Esophagus muscularis mucosa (tissue), 3 donors: ENCODE data around the gene SKIC8.

Source experiments
- POLR2A ChIP-seq: fragments of 450-650 bp; IDR thresholded peaks from one replicate; pipeline ENCODE4 v1.6.1; 2017; ENCODE audit warnings: antibody characterized with exemption, moderate library complexity, mild to moderate bottlenecking, low read depth
- TF ChIP-seq, protein P1 (sequence below), 3 experiments: fragments of 200-600 bp in 2 of 3; fragments of 450-650 bp in 1 of 3; sonication (generic) in 2 of 3; IDR thresholded peaks; one replicate each; pipeline ENCODE4 v1.5.1; 2017 to 2019; ENCODE audit warnings: antibody characterized with exemption in 3 of 3, mild to moderate bottlenecking in 2 of 3, moderate library complexity in 1 of 3

DNA sequence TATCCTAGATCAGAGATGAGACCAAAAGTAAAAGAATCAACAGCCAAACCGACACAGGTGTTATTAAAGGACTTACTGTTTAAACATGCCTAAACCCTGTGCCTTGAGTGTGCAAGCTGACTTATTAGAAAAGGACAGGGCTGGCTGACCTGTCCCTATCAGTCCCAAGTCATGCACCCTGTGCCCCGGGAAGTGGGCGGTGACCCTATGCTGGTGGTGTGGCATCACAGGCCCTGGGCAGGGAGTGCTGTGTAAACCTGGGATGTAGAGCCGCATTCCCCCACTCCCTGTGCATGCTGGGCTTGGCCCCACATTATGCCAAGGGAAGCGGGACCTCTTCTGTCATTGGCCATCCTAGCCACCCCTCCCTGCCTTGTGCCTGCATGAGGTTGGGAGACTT is 24.4 kb downstream of the SKIC8 start:
- TF ChIP-seq, protein P1, sequence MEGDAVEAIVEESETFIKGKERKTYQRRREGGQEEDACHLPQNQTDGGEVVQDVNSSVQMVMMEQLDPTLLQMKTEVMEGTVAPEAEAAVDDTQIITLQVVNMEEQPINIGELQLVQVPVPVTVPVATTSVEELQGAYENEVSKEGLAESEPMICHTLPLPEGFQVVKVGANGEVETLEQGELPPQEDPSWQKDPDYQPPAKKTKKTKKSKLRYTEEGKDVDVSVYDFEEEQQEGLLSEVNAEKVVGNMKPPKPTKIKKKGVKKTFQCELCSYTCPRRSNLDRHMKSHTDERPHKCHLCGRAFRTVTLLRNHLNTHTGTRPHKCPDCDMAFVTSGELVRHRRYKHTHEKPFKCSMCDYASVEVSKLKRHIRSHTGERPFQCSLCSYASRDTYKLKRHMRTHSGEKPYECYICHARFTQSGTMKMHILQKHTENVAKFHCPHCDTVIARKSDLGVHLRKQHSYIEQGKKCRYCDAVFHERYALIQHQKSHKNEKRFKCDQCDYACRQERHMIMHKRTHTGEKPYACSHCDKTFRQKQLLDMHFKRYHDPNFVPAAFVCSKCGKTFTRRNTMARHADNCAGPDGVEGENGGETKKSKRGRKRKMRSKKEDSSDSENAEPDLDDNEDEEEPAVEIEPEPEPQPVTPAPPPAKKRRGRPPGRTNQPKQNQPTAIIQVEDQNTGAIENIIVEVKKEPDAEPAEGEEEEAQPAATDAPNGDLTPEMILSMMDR (IDR thresholded peaks at IDR 0.05): no peak
- TF ChIP-seq POLR2A: no peak
